ENCODE measurements around the gene TGFBI. TPM values are rescaled to one million over a fixed set of nuclear protein-coding genes. Genes with fewer than 3 reads are reported as not detected.

The TGFBI gene
- total RNA-seq, 1 donor from 2014 or later = 43.2 TPM

DNA sequence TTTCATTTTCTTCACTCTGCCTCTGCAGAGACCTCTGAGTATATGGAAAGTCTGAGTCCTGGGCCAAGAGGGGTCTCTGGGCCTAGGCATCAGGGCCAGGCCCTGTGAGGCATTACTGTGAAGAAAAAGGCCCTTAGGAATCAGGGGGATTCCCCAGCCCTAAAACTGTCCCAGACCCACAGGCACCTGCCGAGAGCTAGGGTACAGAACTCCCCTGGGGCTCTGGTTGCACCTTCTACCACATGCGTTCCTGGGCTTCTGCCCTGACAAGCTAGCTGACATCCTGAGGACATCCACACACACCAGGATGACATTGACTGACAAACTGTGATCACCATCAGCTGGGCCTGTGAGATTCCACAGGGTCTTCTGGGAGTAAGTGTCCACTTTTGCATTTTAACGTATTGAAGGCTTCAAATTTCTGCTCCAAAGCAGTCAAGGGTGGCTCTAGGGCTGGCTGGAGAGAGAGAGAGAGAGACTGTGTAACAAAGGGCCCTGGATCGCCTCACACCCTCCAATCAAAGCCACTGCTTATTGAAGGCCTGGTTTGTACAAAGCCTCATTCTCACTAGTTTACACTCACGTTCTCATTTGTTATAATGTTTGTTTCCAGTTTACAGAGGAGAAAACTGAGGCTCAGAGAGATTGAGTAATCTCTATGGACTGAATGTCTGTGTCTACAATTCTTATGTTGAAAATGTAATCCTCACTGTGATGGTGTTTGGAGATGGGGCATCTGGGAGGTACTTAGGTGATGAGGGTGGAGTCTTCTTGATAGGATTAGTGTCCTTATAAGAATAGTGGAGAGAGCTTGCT lies 45.1 kb downstream of the TGFBI start:
- TF ChIP-seq, protein P1, sequence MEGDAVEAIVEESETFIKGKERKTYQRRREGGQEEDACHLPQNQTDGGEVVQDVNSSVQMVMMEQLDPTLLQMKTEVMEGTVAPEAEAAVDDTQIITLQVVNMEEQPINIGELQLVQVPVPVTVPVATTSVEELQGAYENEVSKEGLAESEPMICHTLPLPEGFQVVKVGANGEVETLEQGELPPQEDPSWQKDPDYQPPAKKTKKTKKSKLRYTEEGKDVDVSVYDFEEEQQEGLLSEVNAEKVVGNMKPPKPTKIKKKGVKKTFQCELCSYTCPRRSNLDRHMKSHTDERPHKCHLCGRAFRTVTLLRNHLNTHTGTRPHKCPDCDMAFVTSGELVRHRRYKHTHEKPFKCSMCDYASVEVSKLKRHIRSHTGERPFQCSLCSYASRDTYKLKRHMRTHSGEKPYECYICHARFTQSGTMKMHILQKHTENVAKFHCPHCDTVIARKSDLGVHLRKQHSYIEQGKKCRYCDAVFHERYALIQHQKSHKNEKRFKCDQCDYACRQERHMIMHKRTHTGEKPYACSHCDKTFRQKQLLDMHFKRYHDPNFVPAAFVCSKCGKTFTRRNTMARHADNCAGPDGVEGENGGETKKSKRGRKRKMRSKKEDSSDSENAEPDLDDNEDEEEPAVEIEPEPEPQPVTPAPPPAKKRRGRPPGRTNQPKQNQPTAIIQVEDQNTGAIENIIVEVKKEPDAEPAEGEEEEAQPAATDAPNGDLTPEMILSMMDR (IDR thresholded peaks at IDR 0.05) = no peak
- no peak for TF ChIP-seq POLR2A (IDR thresholded peaks at IDR 0.05)
- TF ChIP-seq POLR2AphosphoS5 (IDR thresholded peaks at IDR 0.05; ENCODE audit: insufficient read depth in 1 of 2, low read depth in 1 of 2) = no peak
- Histone ChIP-seq H3K4me3 (no peak overlapping the region), H3K36me3 (no peaks in the 10 kb centered on the region), H3K4me1 (no peaks in the 10 kb centered on the region), H3K27ac (no peak overlapping the region), H3K27me3 (no peaks in the 10 kb centered on the region), H3K9me3 (no peaks in the 10 kb centered on the region)
- intact Hi-C loops (cut with DNase I) = no loop called here
- DNase-seq (ENCODE audit: extremely low spot score in 2 of 2) = no peak

DNA sequence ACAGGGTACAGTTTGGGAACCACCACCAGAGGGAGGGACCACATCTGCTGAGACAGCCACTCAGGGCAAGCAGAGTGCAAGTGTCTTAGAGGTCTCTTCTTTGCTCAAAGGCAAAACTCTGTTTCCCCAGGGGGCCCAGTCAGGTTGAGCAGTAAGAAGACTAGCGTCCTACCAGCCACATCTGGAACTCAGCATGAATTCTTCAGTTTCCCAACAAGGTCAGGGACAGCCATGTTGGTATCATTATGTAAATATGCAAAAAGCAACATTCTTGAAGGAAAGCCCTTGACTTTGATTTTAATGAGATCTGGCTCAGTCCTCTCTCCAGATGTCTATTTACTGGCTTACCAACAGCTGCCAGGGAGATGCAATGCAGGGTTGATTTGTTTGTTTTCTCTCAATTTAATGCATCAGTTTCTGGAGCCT lies 46.7 kb downstream of the TGFBI start:
- no peak for DNase-seq (ENCODE audit: extremely low spot score in 2 of 2)
- Histone ChIP-seq H3K27ac (no peak overlapping the region), H3K9me3 (no peaks in the 10 kb centered on the region), H3K36me3 (no peaks in the 10 kb centered on the region), H3K27me3 (no peaks in the 10 kb centered on the region), H3K4me1 (no peaks in the 10 kb centered on the region), H3K4me3 (no peak overlapping the region)
- TF ChIP-seq POLR2AphosphoS5 (IDR thresholded peaks at IDR 0.05; ENCODE audit: insufficient read depth in 1 of 2, low read depth in 1 of 2) = no peak
- intact Hi-C loops (cut with DNase I) = no loop called here

DNA sequence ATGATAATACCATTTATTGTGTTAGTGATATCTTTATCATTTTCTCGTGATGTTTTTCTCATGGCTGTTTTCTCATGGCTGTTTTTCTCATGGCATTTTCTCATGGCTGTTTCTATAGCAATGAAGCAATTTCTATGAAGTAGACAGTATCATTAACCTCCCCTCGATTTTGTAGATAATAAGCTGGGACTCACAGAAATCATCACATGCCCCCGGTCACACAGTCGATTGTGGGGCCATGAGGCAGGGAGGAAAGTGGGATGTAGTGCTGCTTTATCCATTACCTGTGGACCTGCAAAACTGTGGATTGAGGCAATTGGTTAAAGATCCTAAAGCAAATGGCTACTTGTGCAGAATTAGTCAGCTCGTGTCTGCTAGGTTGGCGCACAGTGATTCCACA lies 47.3 kb downstream of the TGFBI start:
- no peaks in the 10 kb centered on the region for H3K4me1 ChIP-seq
- H3K9me3 ChIP-seq = no peaks in the 10 kb centered on the region
- no peaks in the 10 kb centered on the region for H3K36me3 ChIP-seq
- intact Hi-C loops (cut with DNase I) = no loop called here
- no peak overlapping the region for H3K27ac ChIP-seq
- no peak overlapping the region for H3K4me3 ChIP-seq
- H3K27me3 ChIP-seq = no peaks in the 10 kb centered on the region
- DNase-seq (ENCODE audit: extremely low spot score in 2 of 2) = no peak
- no peak for TF ChIP-seq POLR2A (IDR thresholded peaks at IDR 0.05)
- TF ChIP-seq POLR2AphosphoS5 (IDR thresholded peaks at IDR 0.05; ENCODE audit: insufficient read depth in 1 of 2, low read depth in 1 of 2) = no peak
- TF ChIP-seq, protein P1 (IDR thresholded peaks at IDR 0.05) = no peak

DNA sequence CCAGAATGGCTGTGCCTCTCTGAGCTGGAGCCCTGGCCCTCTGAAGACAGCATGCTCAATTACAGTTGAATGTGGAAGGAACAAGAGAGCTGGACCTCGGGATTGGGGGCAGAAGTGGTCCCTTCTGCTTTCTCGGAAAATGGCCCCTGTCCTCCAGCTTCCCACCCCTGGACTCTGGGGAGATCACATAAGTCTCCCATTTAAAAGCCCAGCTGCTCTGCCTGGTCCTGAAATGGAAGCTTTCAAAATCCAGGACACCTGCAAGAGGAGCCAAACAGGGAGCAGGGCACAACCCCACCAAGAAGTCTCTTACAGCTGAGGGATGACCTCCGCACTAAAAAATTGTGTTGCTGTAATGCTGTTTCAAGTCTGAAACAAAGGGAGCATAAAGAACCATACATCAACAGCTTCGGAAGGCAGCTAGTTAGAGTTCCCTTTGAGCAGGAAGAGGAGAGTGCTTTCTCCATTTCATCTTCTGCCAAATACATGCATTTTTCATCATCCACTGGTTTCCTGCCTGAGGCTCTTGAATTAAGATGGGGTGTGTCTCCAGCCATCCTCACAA lies 48.2 kb downstream of the TGFBI start:
- Histone ChIP-seq H3K9me3 (no peaks in the 10 kb centered on the region), H3K36me3 (no peaks in the 10 kb centered on the region), H3K4me3 (no peak overlapping the region), H3K27ac (no peak overlapping the region), H3K27me3 (no peaks in the 10 kb centered on the region), H3K4me1 (peaks cover 4% of the 10 kb centered on the region)
- TF ChIP-seq POLR2A (IDR thresholded peaks at IDR 0.05) = no peak
- TF ChIP-seq POLR2AphosphoS5 (IDR thresholded peaks at IDR 0.05; ENCODE audit: insufficient read depth in 1 of 2, low read depth in 1 of 2) = no peak
- TF ChIP-seq, protein P1 (IDR thresholded peaks at IDR 0.05) = no peak
- intact Hi-C loops (cut with DNase I) = no loop called here
- DNase-seq (ENCODE audit: extremely low spot score in 2 of 2) = no peak

DNA sequence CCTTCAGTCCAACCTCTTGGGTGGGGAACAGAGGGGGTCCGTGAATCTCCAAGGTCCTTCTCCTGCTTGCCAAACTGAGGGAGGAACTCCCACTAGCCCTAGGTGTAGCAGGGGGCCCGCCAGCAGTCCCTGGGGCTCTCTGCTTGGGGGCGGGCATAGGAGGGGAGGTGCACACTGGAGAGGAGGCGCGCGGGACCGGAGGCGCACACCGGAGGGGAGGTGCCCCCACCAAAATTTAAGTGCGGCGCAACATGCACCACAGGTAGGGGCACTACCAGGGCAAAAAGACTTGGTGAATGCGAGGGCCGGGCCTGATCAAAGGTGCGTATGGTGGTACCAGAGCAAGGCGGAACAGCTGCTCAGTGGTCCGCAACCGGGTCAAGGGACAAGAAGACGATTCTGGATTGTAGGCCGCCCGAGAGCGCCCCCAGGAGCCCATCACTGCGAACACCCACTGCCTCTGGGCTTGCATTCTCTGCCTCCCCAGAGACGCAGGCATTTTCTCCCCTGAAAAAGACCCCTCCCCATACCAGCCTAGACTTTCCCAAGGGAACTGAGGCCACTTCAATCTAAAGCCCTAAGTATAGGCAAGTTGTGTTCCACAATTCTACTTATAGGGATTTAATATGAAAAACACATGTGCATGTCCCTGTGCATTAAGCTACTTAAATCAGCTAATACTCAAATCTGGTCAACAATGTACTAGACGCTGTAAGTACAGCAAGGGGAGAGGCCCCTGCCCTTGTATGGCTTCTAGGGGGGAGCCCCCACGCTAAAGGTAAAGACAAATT lies 50.6 kb downstream of the TGFBI start:
- no peak for TF ChIP-seq POLR2A (IDR thresholded peaks at IDR 0.05)
- TF ChIP-seq POLR2AphosphoS5 (IDR thresholded peaks at IDR 0.05; ENCODE audit: insufficient read depth in 1 of 2, low read depth in 1 of 2) = no peak
- TF ChIP-seq, protein P1 (IDR thresholded peaks at IDR 0.05) = no peak
- DNase-seq (ENCODE audit: extremely low spot score in 2 of 2) = no peak
- Histone ChIP-seq H3K27me3 (no peaks in the 10 kb centered on the region), H3K4me1 (peaks cover 8% of the 10 kb centered on the region), H3K27ac (no peak overlapping the region), H3K36me3 (no peaks in the 10 kb centered on the region), H3K4me3 (peak overlapping the region; percentile 38 to 48), H3K9me3 (no peaks in the 10 kb centered on the region)
- intact Hi-C loops (cut with DNase I) = no loop called here
